Fibroblast of skin of left quadriceps (primary cell): Measurements from ENCODE around the gene SOHLH1.

Experiments
- DNase-seq, 2 experiments: peaks; one replicate each; pipeline ENCODE4 v3.0.0-alpha.2; 2013; ENCODE audit warnings: low read depth in 2 of 2

SOHLH1 gene

GRCh38 chr9:135729480-135729879 is 30.2 kb upstream of the SOHLH1 start:
- no peak for DNase-seq

GRCh38 chr9:135728436-135729110 is 29.3 kb upstream of the SOHLH1 start:
- DNase-seq, result no peak

DNA sequence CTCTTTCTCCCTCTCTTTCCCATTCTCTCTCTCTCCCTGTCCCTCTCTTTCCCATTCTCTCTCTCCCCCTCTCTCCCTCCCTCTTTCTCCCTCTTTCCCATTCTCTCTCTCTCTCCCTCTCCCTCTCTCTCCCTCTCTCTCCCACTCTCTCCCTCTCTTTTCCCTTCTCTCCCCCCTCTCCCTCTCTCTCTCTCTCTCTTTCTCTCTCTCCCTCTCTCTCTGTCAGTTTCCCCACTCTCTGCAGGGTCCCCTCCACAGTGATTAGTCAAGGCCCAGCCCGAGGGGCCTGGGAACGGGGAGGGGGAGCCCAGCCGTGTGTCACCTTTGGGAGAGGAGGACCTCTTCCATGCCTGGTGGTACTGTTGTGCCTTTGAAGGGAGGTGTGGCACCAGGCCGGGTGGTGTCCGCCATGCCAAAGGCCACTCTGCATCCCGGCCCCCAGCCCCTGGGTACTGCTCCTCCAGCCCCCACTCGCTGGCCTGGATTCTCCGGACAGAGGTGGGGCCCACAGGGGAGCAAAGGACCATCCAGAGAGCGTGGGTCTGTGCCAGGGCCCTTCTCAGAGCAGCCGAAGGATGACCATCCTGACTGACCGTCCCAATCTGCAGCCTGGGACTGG is 28.1 kb upstream of the SOHLH1 start:
- DNase-seq, result no peak

- DNase-seq, result no peak
Measured at GRCh38 chr9:135726138-135726853, 27.0 kb upstream of the SOHLH1 start.

GRCh38 chr9:135724186-135724787 is 25.0 kb upstream of the SOHLH1 start:
- DNase-seq, result no peak

DNA sequence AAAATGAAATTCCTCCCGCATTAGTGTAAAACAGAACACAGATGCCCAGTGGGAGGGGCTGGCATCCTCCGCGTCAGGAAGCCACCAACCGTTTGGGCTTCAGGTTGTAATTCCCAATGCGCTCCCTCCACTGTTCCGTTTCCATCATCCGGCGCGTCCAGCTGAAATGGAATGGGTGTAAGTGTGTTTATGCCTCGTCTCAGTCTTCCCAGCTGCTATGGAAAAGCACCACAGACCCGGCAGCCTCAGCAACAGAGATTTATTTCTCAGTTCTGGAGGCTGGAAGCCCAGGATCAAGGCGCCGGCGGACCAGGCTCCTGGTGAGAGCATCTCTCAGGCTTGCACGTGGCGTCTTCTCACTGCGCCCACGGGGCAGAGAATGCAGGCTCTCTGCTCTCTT is 23.1 kb upstream of the SOHLH1 start:
- DNase-seq, result no peak

DNA sequence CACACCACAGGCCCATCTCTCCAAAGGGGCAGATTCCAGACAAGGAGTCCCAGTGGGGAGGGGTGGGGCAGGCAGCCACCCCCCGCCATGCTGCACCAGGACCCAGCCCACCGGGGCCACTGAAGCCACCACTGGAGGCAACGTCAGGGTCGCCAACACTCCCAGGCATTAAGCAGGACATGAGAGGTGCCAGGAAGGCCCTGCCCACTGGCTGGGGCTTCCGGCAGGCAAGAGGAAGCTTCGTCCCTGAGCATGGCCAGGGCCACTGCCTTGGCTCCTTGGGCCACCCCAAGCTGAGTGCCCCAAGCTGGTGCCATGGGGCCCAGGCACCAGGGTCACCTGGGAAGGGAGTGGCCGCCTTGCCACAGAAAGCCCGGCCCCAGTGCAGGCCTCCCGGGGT is 20.2 kb upstream of the SOHLH1 start:
- DNase-seq, result no peak

GRCh38 chr9:135718616-135719015 is 19.3 kb upstream of the SOHLH1 start:
- no peak for DNase-seq

- DNase-seq, result no peak
Measured at GRCh38 chr9:135717410-135717809, 18.1 kb upstream of the SOHLH1 start.

DNA sequence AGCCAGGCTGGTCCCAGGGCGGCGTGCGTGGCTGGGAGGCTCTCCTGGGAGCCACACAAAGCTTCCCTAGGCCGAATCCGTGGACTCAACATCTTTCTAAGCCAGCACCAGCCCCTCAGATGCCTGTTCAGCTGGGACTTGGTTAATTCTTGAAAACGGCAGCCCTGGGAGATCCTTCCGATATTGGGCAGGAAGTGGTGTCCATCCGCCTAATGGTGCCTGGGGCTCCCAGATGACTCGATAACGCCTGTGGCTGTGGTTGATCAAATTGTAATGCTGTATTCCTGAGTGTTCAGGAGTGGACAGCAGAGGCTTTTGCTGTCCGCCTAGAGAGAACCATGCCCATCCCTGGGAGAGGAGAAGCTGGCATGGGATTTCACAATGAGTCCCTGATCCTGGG is 16.8 kb upstream of the SOHLH1 start:
- no peak for DNase-seq

- no peak for DNase-seq
Measured at GRCh38 chr9:135715056-135715595, 15.8 kb upstream of the SOHLH1 start.

DNA sequence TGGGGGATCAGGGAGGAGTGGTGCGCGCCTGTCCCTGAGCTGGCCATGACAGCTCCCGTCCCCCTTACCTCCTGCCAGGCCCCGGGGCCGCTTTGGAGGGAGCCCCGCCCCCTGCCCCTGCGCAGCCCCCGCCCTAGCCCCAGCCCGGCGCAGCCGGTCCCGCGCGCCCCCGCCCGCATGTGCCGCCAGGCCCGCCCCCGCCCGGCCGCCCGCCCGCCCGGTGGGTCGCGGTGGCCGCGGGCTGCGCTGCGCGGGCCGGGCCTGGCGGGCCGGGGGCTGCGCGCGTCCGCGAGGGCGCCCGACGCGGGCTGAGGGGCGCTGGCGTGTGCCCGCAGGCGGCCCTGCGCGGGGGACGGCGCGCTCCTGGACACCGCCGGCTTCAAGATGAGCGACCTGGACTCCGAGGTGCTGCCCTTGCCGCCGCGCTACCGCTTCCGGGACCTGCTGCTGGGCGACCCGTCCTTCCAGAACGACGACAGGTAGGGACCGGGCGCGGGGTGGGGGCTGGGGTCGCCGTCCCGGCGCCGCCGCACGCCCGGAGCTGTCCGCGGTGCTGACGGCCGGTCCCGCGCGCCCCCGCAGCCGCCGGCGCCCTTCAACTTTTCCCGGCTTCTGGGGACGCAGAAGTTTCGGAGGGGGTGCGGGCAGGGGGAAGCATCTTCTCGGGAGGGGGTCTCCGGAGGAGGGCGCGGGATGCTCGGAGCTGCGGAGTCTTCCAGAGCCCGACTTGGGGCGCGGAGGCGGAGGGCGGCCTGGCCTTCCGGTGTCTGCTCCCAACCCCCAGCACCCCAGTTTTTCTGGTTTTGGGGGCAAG is 15.2 kb upstream of the SOHLH1 start:
- no peak for DNase-seq

GRCh38 chr9:135712613-135713295 is 13.5 kb upstream of the SOHLH1 start:
- DNase-seq, result no peak

DNA sequence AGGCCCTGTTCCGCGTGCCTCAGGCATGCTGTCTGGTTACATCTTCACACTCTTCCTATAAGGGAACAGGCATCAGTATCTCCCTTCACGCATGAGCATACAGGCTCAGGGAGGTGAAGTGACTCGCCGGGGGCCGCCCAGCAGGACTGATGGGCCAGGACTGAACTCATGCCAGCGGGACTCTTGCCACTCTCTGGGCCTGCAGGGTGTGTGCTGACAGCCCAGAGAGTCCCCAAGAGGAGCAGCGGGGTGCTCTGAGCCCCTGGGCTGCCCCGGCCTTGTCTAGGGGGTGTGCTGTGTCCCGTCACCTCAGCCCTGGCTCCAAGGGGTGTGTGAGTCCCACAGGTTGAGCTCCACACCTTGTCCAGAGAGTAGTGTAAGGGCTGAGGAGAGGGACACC is 12.6 kb upstream of the SOHLH1 start:
- no peak for DNase-seq

DNA sequence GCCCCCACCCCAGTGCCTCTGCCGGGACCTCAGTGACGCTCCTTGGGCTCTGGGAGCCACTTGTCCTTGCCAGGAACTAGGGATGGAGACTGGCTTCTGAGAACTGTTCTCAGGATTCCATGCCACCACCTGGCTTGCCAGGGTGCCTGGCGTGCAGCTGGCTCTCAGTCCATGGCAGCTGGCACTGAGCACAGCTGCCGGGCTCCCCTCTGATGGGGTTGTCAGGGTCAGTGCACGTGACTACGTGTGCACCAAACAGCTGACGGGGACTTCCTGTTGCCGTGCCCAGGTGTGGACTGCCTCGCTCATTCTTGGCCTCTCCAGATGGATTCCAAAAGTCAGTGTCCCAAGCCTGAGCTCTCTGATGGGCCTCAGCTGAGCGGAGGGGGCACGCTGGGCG is 12.1 kb upstream of the SOHLH1 start:
- DNase-seq, result no peak

- DNase-seq, result no peak
Measured at GRCh38 chr9:135708164-135708563, 8.9 kb upstream of the SOHLH1 start.

DNA sequence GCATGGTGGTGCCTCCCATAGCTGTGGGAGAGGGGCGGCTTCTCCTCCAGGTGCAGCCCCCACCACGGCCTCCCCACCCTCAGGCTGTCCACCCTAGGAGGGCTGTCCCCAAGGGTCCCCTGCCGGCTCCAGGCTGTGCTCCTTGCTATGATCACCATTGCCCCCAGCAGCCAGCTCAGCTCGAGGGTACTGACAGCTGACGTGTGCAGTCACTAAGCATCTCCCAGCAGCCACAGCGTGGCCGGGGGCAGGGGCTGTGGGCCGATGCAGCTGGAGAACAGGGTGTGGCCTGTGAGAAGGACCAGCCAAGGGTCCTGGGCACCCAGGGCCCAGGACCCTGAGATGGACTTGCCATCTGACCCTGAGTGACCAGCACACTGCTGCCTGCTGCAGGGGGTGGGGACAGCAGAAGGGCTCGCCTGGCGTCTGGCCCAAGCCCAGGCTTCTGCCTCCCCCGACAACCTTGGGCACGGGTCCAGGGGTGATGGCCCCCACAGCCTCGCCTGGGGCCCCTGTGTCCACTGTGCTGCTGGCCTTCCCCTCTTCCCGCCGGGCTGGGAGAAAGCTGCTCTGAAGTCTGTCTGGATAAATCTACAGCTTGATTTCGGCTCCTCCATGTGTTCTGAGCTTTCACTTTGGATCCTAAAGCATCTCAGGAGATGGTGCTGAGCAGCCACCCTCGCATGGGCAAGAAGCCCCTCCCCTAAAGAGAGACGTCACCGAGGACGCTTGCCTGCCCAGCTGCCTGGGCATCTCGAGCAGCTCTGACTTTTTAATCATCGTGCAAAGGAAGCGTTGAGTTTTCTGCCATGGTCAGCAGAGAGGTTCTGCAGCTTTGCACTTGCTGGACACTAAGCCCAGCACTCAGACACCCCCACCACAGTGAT is 8.2 kb upstream of the SOHLH1 start:
- no peak for DNase-seq

GRCh38 chr9:135706288-135706687 is 7.0 kb upstream of the SOHLH1 start:
- DNase-seq, result no peak

DNA sequence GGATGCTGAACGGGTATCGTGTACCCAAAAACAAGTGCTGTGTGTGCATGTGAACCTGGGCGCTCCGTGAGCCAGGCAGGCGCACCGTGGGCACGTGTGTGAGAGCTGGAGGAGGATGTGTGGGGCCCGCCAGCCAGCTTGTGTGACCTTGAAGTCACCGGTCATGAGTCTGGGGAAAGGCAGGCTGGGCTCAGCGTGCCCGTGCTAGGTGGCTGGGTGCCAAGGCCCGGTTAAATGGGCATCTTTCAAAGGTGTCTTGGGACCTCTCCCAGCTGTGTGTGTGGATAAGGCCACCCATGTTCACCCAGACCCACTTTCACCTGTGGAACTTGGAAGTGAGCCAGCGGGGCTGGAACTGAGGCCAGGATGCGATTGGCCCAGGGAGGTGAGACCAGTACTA is 6.1 kb upstream of the SOHLH1 start:
- no peak for DNase-seq

GRCh38 chr9:135704483-135704882 is 5.2 kb upstream of the SOHLH1 start:
- no peak for DNase-seq
